SH-SY5Y (cell line): Measurements from ENCODE around the gene EIF5A2.

Experiments used
- GATA2 ChIP-seq: IDR thresholded peaks from 2 replicates; pipeline ENCODE4 v1.6.1; 2011; ENCODE audit warnings: mild to moderate bottlenecking, low read depth, low read length
- GATA3 ChIP-seq: IDR thresholded peaks from 2 replicates; pipeline ENCODE4 v1.6.1; 2011; ENCODE audit warnings: low read depth, mild to moderate bottlenecking, low read length, moderate library complexity

- TF ChIP-seq GATA2, result no peak
- TF ChIP-seq GATA3, result no peak
Measured at GRCh38 chr3:170914690-170915089, 6.3 kb upstream of the EIF5A2 start.
